GM12872 (cell line): ENCODE measurements around the gene PPP2R5B.

ENCODE experiments used
- TF ChIP-seq, protein P1 (sequence below): IDR thresholded peaks from 3 replicates; pipeline ENCODE4 v1.5.1; 2011; ENCODE audit warnings: low read depth, mild to moderate bottlenecking, low read length, moderate library complexity; ENCODE audit not compliant: insufficient read depth

PPP2R5B gene

DNA sequence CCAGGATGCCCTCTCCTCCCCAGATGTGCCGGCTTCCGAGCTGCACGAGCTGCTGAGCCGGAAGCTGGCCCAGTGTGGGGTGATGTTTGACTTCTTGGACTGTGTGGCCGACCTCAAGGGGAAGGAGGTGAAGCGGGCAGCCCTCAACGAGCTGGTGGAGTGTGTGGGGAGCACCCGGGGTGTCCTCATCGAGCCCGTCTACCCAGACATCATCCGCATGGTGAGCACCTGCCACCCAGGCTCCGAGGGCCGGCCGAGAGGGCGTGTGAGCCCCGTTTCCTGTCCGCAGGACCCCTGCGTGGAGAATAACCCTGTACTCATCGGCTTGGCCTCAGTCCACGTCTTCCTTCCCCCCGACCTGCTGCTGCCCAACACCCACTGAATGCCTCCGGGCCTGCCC lies 2.2 kb downstream of the PPP2R5B start:
- TF ChIP-seq, protein P1, sequence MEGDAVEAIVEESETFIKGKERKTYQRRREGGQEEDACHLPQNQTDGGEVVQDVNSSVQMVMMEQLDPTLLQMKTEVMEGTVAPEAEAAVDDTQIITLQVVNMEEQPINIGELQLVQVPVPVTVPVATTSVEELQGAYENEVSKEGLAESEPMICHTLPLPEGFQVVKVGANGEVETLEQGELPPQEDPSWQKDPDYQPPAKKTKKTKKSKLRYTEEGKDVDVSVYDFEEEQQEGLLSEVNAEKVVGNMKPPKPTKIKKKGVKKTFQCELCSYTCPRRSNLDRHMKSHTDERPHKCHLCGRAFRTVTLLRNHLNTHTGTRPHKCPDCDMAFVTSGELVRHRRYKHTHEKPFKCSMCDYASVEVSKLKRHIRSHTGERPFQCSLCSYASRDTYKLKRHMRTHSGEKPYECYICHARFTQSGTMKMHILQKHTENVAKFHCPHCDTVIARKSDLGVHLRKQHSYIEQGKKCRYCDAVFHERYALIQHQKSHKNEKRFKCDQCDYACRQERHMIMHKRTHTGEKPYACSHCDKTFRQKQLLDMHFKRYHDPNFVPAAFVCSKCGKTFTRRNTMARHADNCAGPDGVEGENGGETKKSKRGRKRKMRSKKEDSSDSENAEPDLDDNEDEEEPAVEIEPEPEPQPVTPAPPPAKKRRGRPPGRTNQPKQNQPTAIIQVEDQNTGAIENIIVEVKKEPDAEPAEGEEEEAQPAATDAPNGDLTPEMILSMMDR: no peak

DNA sequence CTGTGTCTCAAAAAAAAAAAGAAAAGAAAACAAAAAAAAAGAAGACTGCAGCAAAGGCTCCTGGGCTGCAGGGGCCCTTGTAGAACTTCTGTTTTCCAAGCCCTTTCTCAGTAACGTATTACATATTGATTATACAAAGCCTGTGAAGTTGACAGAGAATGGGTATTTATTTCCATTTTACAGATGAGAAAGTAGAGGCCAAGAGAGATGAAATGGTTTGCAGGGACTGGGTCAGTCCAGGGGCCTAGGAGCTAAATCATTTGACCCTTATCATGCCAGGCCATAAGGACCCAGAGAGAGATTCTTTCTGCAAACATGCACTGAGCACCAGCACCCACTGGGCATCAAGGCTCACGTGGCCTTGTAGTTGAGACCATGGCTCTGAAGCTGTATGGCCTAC lies 4.5 kb downstream of the PPP2R5B start:
- TF ChIP-seq, protein P1: no peak

DNA sequence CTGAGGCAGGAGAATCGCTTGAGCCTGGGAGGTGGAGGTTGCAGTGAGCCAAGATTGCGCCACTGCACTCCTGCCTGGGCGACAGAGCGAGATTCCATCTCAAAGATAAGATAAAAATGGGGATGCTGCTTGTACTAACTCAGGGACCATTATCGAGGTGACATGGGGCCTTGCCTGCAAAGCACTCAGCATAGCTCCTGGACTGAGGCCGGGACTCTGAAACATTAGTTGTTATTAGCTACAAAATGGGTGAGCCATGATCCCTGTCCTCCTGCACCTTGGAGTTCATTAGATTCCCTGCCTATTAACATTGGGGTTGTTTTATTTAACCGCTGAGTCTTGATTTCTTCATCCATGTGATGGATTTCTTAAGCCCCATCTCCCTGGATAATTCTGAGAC lies 5.1 kb downstream of the PPP2R5B start:
- TF ChIP-seq, protein P1: no peak

DNA sequence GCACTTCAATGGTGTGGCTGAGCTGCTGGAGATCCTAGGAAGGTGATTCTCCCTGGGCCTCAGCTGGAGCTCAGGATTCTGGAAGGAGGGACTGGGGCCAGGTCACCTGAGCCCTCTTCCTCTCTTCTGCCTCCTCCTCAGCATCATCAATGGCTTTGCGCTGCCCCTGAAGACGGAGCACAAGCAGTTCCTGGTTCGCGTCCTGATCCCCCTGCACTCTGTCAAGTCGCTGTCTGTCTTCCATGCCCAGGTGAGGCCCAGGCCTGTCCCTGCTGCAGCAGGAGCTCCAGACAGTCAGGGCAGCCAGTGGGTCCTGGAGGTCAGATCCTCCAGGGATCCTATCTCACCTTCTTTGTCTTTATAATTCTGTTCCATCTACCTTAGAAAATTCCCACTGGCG lies 5.9 kb downstream of the PPP2R5B start:
- TF ChIP-seq, protein P1: no peak

DNA sequence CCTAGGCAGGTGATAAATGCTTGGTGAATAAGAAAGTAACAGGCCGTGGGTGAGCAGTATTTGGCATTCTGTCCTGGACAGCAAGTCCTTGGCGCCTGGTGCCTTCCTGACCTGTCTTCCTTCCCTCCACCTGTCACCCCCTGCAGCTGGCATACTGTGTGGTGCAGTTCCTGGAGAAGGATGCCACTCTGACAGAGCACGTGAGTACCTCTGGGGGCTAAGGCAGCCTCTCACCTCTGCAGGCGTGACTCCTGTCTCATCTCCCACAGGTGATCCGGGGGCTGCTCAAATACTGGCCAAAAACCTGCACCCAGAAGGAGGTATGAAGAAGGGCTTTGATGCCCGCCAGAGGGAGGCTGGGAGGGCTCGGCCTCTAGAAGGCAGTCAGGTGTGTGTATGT lies 6.8 kb downstream of the PPP2R5B start:
- TF ChIP-seq, protein P1: no peak

DNA sequence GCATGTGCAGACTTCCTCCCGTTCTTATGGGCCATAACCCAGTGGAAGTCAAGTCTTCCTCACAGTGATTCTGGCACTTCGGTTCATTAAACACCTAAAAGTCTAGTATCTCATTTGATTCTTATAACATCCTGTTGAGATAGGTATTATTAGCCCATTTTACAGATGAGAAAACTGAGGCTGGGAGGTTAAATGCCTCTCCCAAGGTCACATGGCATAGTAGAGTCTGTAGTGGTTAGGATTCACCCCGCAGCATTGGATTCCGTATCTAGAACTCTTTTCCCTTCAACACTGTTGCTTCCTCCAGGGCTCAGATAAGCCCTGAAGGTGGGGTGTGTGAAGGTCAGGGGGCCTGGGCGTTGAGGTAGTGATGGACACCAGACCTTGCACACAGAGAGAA lies 7.8 kb downstream of the PPP2R5B start:
- TF ChIP-seq, protein P1: no peak

DNA sequence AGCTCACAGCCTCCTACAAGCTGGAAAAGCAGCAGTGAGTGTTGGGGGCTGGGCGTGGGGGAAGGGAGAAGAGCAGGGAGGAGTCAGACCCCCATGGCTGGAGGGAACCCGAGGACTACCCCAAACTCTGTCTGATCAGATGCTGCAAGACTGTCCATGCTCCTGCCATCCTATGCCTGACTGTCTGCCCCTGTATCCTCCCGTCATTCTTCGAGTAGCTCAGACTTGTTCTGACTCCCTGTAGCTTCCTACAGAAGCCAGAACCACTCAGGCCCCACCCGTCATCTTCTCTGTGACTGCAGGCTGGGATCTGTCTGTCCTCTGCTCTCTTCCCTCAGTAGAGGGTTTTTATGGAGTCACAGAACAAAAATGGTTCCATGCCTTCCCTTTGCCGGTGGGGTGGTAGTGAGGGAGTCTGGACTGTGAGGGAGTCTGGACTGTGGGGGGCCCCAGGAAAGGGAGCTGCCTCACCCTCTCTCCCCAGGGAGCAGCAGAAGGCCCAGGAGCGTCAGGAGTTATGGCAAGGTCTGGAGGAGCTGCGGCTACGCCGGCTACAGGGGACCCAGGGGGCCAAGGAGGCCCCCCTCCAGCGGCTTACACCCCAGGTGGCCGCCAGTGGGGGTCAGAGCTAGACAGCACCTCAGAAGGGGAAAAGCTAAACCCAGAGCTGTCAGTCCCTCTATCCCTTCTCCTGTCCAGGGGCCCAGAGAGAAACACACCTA lies 8.9 kb downstream of the PPP2R5B start:
- TF ChIP-seq, protein P1: no peak
